G401 (cell line): ENCODE results near the gene GPR176. TPM values are rescaled to one million over a fixed set of nuclear protein-coding genes. Genes with fewer than 3 reads are reported as not detected.

Source experiments
- DNase-seq: peaks from one replicate; pipeline ENCODE4 v3.0.0-alpha.2; 2015; ENCODE audit warnings: low spot score
- in situ Hi-C: cut with HindIII; loops from 2 replicates; pipeline ENCODE4 v1.10.0; 2016; ENCODE audit warnings: low sequenced_read_pairs, mixed read lengths
- total RNA-seq: library from RNA; depleted of rRNA; stranded (reverse); fragments of >200 nt; shearing (Covaris generic); gene quantifications from 2 replicates; pipeline ENCODE4 v1.2.3, GENCODE V29; 2014

Gene GPR176
- total RNA-seq, 1 experiment from 2014 or later = 2.0 TPM

DNA sequence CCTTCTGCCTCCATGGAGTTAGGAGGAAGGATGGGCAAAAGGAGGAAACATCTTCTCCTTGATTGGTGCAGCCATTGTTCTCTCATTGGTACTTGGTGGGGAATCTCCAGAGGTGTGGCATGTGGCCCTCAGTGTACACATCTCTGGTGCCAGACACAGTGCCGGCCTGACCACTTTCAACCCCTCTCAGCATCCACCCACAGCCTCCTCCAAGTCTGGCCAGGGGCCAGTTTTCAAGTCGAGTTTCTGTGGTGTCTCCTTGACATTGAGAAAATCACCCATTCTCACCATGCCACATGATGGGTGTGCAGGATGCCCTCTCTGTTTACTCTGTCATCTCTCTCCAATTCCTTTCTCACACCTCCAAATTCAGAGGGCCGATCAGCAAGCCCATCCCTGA is 124.6 kb downstream of the GPR176 start:
- in situ Hi-C loops = no loop called here
- DNase-seq = no peak

DNA sequence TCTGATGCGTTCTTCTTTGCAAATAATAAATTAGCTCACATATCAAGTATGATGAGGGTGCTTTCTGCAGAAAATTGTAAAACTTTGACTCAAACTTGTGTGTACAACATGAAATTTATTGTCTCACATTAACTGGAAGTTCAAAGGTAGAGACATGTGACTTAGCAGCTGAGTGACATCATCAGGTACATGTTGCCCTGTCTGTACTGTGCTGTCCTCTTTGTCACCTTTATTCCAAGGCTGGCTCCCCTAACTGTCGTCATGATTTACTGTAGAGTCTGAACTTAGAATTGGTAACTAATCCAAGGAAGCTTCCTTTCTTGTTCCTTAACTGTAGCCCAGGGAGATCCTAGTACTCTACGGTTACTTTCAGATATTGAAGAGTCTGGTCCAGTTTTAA is 125.1 kb downstream of the GPR176 start:
- DNase-seq = no peak
- in situ Hi-C loops = no loop called here

DNA sequence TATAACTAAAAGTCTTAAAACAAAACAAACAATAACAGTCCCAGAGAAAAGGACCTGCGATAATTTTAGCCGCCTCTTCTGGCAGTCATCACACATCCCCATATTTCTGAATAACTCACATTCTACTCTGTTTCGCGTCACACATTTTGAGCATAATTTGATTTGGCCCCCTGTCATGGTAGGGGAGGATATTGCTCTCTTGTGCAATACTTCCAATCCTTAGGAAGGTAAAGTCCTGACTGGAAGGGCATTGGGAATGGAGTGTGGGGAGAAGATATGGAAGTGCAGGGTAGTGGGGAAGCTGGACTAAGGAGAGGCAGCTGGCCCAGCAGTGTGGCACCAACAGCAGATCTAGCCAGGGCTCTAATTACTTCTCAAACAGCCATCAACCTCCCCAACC is 126.1 kb downstream of the GPR176 start:
- in situ Hi-C loops = no loop called here
- no peak for DNase-seq

DNA sequence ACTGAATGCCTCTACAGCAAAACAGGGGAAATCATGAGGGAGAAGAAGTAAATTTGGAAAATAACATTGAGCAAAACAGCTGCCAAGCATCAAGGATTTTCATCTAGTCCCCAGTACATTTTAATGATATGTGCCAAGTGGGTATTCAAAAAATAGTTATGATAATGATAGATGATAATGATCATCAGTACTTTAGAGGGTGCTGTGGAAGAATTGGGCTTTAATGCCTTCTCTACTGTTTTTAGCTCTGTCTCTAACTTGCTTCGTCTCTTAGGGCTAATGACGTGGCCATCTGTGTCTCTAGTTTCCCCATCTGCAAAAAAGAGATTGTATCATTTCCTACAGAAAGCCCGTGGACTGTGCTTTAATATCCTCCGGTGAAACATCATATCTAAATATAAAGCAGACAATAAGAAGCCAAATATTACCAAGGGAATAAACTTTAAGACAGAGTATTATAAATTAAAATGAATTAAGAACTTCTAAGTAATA is 127.2 kb downstream of the GPR176 start:
- DNase-seq = no peak
- in situ Hi-C loops = no loop called here

- in situ Hi-C loops = no loop called here
- DNase-seq = no peak
These were observed 127.8 kb downstream of the GPR176 start for GRCh38 chr15:39792025-39792843.

DNA sequence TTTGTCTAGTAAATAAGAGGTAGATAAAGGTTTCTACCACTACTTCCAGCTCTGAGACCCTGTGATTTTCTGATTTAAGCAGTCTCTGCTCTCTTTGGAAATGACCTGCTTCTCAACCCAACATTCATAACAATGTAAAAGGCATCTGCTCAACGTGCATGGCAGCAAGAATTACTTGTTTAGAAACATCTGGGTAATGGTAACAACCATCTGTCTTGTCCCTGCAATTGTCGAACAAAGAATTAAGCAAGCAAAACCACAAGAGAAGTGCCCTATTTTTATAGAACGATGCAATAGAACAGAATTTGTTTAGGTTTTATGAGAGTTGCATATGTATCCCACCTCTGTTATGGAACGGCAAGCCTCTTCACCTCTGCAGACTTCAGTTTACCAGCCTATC is 130.3 kb downstream of the GPR176 start:
- in situ Hi-C loops = no loop called here
- no peak for DNase-seq

DNA sequence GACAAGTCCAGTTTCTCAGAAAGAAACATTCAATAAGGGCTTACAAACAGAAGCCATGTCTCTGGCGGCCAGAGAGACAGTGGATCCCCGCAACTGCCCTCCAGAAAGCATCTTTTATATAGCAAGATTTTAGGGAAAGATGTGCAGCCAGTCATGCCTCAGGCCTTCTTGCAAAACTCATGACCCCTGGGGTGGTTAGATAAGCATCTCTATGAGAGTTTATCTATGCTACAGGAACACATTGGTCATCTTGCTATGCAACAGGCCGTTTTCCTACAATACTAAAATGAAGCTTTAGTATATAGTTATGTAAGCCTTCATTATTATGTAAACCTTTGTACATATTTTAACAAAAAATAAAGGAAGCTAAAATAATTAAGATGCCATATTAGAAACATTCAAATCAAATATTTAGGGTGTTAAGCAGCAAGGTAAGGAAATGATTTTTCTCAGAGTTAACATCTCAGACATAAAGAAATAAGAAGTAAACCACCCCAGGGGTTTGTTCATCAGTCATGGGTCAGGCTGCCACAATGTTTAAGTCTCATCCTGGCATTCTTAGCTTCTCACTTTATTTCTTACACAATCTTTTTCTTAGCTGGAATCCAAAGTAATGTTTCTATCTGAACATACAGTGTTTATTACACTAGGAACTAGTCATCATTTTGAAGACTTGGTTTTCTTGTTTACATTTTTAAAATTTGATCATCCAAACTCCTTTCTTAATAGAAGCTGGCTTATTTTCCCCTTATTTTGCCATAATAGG is 131.1 kb downstream of the GPR176 start:
- in situ Hi-C loops = no loop called here
- no peak for DNase-seq

DNA sequence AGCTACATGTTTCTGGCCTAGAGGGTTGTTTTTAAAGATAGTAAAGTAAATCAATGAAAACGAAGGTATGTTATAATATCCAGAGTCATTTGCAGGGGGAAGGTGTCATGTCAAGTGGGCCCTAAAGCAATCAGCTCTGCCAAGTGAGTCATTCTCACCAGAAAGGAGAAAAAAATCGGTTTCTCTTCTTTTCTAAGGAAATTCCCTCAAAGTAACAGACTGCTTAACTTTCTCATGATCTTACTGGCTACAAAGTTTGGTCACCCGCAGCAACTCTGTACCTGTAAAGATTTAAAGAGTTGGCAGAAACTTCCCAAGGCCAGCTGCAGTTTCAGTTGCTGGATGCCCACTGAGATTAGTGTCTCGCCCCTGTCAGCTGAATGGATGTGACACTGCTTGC is 132.0 kb downstream of the GPR176 start:
- in situ Hi-C loops = no loop called here
- no peak for DNase-seq

- in situ Hi-C loops = no loop called here
- no peak for DNase-seq
These were observed 132.6 kb downstream of the GPR176 start for GRCh38 chr15:39787479-39787878.

- in situ Hi-C loops = no loop called here
- peak; percentile 86 for DNase-seq
These were observed 133.5 kb downstream of the GPR176 start for GRCh38 chr15:39786447-39787056.

DNA sequence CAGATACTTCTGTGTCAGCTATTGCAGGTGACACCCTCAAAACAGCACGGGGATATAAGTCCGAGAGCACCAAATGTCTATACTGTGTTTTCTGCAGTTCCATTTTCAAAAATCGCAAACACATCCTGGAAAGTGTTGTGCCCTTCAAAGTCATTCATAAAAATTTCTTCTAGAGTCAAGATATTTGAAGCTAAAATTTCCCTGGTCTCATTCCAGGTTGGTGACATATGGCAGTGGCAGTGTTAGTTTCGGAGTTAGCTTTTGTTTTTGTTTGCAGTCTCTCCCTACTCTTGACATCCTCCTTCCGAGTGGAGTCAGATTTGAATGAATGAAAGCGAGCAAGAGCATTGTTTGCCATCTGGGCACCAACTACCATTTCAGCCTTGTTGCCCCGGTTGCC is 134.2 kb downstream of the GPR176 start:
- peak; percentile 58 for DNase-seq
- in situ Hi-C loops = no loop called here

GRCh38 chr15:39785139-39785538 is 134.9 kb downstream of the GPR176 start:
- peak; percentile 55 for DNase-seq
- in situ Hi-C loops = no loop called here

DNA sequence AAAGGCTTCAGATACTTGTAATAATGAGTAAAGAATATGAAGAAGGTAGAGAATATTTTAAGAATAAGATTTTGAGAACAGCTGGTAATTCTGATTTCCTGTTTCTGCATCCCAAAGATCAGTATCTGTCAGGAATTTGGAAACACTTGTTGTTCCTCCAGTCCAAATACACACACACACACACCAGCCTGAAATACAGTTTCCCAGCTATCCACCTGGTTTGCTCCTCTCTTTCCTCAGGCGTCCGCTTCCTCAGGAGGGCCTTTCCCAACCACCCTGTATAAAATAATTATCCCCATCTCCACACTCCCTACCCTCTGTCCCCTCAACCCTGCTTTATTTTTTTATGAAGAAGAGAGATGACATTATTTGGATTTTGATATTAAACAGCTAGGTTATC is 135.4 kb downstream of the GPR176 start:
- peak; percentile 21 for DNase-seq
- in situ Hi-C loops = no loop called here

- in situ Hi-C loops = no loop called here
- peak; percentile 30 for DNase-seq
These were observed 135.9 kb downstream of the GPR176 start for GRCh38 chr15:39784125-39784524.

- DNase-seq = peak; percentile 48
- in situ Hi-C loops = no loop called here
These were observed 136.7 kb downstream of the GPR176 start for GRCh38 chr15:39783244-39783820.

GRCh38 chr15:39782441-39783138 is 137.5 kb downstream of the GPR176 start, which contains the start of gene FSIP1:
TSS of gene FSIP1 (minus strand) at chr15:39782841. CDS start at chr15:39776524, 6,317 bp downstream.
- in situ Hi-C loops = no loop called here
- DNase-seq = peak; percentile 94

GRCh38 chr15:39781967-39782302 is 138.1 kb downstream of the GPR176 start:
- no peak for DNase-seq
- in situ Hi-C loops = no loop called here

DNA sequence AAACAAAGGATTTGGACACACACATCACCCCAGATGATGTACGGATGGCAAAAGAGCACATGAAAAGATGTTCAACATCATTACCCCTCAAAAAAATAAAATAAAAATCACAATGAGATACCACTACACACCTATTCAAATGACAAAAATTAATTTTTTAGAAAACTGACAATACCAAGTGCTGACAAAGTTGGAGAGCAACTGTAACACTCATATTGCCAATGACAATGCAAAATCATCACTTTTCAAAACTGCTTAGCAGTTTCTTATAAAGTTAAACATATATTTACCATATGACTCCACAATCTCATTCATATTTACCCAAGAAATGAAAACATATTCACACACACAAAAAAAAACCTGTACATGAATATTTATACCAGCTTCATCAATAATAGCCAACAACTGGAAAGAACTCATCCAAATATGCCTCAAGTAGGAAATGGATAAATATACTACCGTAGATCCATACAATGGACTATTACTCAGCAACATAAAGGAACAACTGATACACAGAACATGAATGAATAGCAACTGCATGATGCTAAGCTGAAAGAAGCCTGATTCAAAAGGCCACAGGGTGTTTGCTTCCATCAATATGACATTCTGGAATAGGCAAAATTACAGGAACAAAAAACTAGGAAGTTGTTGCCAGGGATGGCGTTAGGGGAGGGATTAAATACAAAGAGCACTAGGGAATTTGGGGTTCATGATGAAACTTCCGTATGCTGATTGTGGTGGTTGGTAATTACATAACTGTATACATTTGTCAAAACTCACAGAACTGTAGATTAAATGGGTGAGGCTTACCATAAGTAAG is 138.7 kb downstream of the GPR176 start:
- in situ Hi-C loops = no loop called here
- DNase-seq = no peak
